C4-2B (cell line): ENCODE measurements around the gene DTNA.

Experiments
- H3K27ac ChIP-seq: fragments of 450-650 bp; 2 replicates; pipeline ENCODE4 v1.5.1; 2017
- ZFX ChIP-seq: fragments of 450-650 bp; IDR thresholded peaks from 2 replicates; pipeline ENCODE4 v1.6.1; 2017
- TF ChIP-seq, protein P1 (sequence below): fragments of 450-650 bp; conservative IDR thresholded peaks from 2 replicates; pipeline ENCODE4 v1.5.1; 2017; ENCODE audit warnings: mild to moderate bottlenecking

Gene DTNA

DNA sequence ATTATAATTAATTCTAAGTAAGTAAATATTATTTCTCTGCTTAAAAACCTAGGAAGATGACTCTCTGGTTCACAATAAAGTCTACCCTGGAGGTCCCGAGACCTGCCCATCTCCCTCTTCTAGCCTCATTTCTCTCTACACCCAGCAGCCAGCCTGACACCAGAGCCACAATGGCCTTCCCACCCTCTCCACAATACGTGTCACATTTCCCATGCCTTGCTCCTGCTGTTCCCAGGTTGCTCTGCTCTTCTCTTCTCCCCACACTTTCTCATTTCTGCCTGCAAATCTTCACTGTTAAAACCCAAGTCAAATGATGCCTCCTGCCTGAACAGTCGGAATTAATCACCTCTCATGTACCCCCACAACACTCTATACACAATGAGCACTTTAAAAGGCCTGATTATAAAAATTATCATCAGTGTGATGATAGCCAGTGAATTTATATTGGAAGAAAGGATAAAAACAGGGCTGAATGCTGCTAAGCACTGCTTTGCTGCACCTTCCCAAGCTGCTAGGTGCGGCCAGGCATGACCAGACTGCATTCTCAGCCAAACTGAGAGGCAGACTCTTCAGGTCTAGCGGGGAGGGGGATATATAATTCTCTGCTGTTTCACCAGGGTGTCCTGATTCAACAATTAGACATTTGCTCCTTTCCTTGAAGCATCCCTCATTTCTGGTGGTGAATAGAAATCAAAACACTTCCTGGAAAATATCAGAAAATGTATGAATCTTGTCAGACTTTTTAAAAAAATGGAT is 160.6 kb downstream of the DTNA start:
- no peak for TF ChIP-seq ZFX
- TF ChIP-seq, protein P1, sequence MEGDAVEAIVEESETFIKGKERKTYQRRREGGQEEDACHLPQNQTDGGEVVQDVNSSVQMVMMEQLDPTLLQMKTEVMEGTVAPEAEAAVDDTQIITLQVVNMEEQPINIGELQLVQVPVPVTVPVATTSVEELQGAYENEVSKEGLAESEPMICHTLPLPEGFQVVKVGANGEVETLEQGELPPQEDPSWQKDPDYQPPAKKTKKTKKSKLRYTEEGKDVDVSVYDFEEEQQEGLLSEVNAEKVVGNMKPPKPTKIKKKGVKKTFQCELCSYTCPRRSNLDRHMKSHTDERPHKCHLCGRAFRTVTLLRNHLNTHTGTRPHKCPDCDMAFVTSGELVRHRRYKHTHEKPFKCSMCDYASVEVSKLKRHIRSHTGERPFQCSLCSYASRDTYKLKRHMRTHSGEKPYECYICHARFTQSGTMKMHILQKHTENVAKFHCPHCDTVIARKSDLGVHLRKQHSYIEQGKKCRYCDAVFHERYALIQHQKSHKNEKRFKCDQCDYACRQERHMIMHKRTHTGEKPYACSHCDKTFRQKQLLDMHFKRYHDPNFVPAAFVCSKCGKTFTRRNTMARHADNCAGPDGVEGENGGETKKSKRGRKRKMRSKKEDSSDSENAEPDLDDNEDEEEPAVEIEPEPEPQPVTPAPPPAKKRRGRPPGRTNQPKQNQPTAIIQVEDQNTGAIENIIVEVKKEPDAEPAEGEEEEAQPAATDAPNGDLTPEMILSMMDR, result no peak
- H3K27ac ChIP-seq, result no peak overlapping the region

DNA sequence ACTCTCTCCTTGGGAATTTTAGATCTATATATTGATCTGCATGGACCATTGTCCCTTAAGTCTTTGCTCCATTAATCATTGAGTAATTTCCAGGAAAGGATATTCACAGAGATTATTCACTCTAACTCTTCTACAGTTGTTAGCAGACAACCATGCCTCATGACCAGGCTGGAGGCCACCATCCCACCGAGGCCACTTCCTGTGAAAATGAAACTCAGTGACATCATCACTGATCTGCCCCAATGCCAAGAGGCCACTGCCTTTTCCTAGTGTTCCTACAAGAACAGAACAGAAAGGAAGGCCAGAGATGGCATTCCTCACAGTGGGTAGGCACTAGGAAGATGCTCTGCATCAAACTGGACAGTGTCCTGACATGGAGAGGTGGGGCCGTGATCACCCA is 161.3 kb downstream of the DTNA start:
- TF ChIP-seq, protein P1, result no peak
- no peak for TF ChIP-seq ZFX
- H3K27ac ChIP-seq, result no peak overlapping the region

DNA sequence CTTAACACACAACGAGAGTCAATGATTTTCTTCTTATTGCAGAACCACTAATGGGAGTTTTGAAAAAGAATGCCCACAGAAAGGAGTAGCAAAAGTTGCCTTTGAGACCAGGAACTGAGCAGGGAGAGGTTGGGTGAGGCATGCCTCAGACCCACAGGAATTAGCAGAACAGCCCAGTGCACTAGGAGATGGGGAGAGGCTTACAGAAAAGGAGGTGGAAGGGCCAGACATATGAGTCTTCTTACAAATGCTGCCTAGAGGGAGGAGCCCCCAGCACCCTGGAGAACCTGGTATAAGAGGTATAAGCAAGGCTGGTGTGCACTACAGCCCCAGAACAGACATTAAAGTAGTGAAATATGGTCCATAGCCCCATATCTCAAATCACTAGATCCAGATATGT is 162.0 kb downstream of the DTNA start:
- TF ChIP-seq, protein P1, result no peak
- no peak for TF ChIP-seq ZFX
- H3K27ac ChIP-seq, result no peak overlapping the region

DNA sequence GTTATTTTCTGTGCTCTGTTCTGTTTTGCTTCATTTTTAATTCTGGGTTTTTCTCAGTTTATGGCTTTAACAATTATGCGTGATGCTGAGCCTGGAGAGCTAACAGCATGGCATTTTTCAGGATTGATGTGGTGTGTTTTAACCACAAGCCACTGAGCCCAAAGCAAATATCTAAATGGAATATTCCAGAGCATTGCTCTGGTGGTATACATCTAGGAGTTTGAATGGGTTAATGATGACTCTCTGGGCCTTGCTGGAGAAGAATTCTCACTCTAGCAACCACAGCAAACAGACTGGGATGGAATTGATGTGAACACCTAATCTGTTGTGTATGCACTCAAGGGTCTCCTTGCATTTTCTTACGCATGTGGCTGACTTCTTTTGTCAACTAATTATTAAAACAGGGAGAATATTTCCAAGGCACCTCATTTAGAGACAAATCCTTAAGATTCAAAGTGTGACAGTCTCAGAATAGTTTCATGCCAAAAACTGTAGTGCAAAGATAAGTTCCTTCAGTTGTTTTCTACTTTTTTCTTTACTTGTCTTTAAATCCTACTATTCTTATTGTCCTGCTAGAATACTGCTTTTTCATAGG is 164.0 kb downstream of the DTNA start:
- H3K27ac ChIP-seq, result no peak overlapping the region
- TF ChIP-seq ZFX, result no peak
- TF ChIP-seq, protein P1, result no peak

DNA sequence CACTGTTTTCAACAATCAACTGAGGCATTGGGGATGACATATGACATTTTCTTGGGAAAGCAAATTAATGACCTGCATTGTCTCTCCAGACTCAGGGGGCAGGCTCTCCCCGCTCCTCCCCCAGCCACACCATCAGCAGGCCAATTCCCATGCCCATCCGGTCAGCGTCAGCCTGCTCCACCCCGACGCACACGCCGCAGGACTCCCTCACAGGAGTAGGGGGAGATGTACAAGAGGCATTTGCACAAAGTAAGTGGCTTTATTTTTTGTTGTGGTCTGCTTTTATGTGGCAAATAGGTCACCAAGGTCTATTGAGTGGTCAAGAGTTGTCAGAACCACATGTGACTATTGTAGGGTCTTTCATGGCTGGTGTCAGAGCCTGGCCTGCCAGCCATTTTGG is 165.1 kb downstream of the DTNA start:
- no peak overlapping the region for H3K27ac ChIP-seq
- TF ChIP-seq ZFX, result no peak
- TF ChIP-seq, protein P1, result no peak

DNA sequence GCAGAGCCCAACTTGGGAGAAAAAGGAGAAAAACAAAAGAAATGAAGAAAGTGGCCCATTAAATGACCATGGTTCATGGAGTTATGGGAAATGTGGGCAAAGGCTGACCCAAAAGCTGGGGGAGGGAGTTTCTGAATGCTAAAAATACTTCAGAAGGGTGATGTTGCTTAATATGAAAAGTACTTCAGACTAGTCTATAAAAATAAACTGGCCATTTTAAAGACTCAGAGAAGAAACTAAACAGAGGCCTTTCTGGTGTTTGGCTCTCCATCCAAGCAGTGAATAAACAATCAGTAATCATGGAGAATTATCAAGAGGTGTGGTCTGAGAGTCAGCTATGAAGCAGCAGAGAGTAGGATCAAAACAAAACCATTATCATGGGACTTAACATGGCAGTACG is 170.3 kb downstream of the DTNA start:
- TF ChIP-seq, protein P1, result no peak
- TF ChIP-seq ZFX, result no peak
- no peak overlapping the region for H3K27ac ChIP-seq
